Trophoblast cell (in vitro differentiated cells and primary cell): ENCODE measurements around the gene C4orf36.
A peak's percentile ranks its signal among the peaks of the same experiment; 100 is the strongest.

Experiments
- DNase-seq, 2 donors: peaks; one replicate each; pipeline ENCODE4 v3.0.0-alpha.2; 2016
- H2AFZ ChIP-seq: 2 replicates; pipeline ENCODE4 v1.6.1; 2013; ENCODE audit warnings: low read length, moderate library complexity, mild to moderate bottlenecking; ENCODE audit not compliant: insufficient read depth, poor library complexity
- H2AK5ac ChIP-seq: 2 replicates; pipeline ENCODE4 v1.6.1; 2013; ENCODE audit warnings: mild to moderate bottlenecking, low read length
- H2BK120ac ChIP-seq: 2 replicates; pipeline ENCODE4 v1.6.1; 2013; ENCODE audit warnings: low read length, mild to moderate bottlenecking, moderate library complexity; ENCODE audit not compliant: insufficient read depth, poor library complexity
- H2BK12ac ChIP-seq: 2 replicates; pipeline ENCODE4 v1.6.1; 2013; ENCODE audit warnings: mild to moderate bottlenecking, low read length, moderate library complexity
- H2BK5ac ChIP-seq: 2 replicates; pipeline ENCODE4 v1.6.1; 2013; ENCODE audit warnings: low read length, low read depth, moderate library complexity, mild to moderate bottlenecking; ENCODE audit not compliant: poor library complexity
- H3K14ac ChIP-seq: 2 replicates; pipeline ENCODE4 v1.6.1; 2013; ENCODE audit warnings: mild to moderate bottlenecking, low read length
- H3K18ac ChIP-seq: 2 replicates; pipeline ENCODE4 v1.6.1; 2013; ENCODE audit warnings: mild to moderate bottlenecking, low read length
- H3K23ac ChIP-seq: 2 replicates; pipeline ENCODE4 v1.6.1; 2013; ENCODE audit warnings: low read length
- H3K27ac ChIP-seq: 2 replicates; pipeline ENCODE4 v1.5.1; 2013; ENCODE audit warnings: low read depth, mild to moderate bottlenecking, inconsistent platforms, low read length, moderate library complexity
- H3K27me3 ChIP-seq: 2 replicates; pipeline ENCODE4 v1.6.1; 2013; ENCODE audit warnings: inconsistent platforms, mild to moderate bottlenecking, low read length, moderate library complexity; ENCODE audit not compliant: insufficient read depth
- H3K36me3 ChIP-seq, 2 experiments: 1 replicate in 1 of 2; 2 replicates in 1 of 2; pipeline ENCODE4 v1.6.1; 2013; ENCODE audit warnings: low read length in 2 of 2, mild to moderate bottlenecking in 2 of 2, moderate library complexity in 1 of 2; ENCODE audit not compliant: insufficient read depth in 2 of 2, control insufficient read depth in 1 of 2
- H3K4ac ChIP-seq: 2 replicates; pipeline ENCODE4 v1.6.1; 2013; ENCODE audit warnings: low read depth, mild to moderate bottlenecking, low read length, moderate library complexity
- H3K4me1 ChIP-seq, 2 experiments: 1 replicate in 1 of 2; 2 replicates in 1 of 2; pipeline ENCODE4 v1.6.1; 2013; ENCODE audit warnings: low read length in 2 of 2, mild to moderate bottlenecking in 2 of 2, moderate library complexity in 1 of 2; ENCODE audit not compliant: insufficient read depth in 2 of 2, control insufficient read depth in 1 of 2
- H3K4me2 ChIP-seq: 2 replicates; pipeline ENCODE4 v1.6.1; 2013; ENCODE audit warnings: inconsistent platforms, mild to moderate bottlenecking, low read length, moderate library complexity
- H3K4me3 ChIP-seq: 2 replicates; pipeline ENCODE4 v1.5.1; 2013; ENCODE audit warnings: mild to moderate bottlenecking, low read depth, low read length, inconsistent platforms
- H3K79me1 ChIP-seq: one replicate; pipeline ENCODE4 v1.6.1; 2013; ENCODE audit warnings: low read length
- H3K79me2 ChIP-seq: 2 replicates; pipeline ENCODE4 v1.6.1; 2013; ENCODE audit warnings: low read length, mild to moderate bottlenecking; ENCODE audit not compliant: control insufficient read depth, insufficient read depth, poor library complexity
- H3K9ac ChIP-seq: 2 replicates; pipeline ENCODE4 v1.6.1; 2013; ENCODE audit warnings: mild to moderate bottlenecking, low read length
- H3K9me3 ChIP-seq: 2 replicates; pipeline ENCODE4 v1.6.1; 2013; ENCODE audit warnings: low read depth, mild to moderate bottlenecking, control low read depth, inconsistent platforms, low read length; ENCODE audit not compliant: insufficient read depth
- H4K12ac ChIP-seq: 2 replicates; pipeline ENCODE4 v1.6.1; 2013; ENCODE audit warnings: low read depth, mild to moderate bottlenecking, low read length, moderate library complexity
- H4K8ac ChIP-seq: 2 replicates; pipeline ENCODE4 v1.6.1; 2013; ENCODE audit warnings: low read depth, mild to moderate bottlenecking, low read length, moderate library complexity
- H4K91ac ChIP-seq: one replicate; pipeline ENCODE4 v1.6.1; 2013; ENCODE audit warnings: low read depth, mild to moderate bottlenecking, low read length, moderate library complexity
- WGBS: extraction: QIAGEN DNeasy Blood & Tissue Kit; methylation state at CpG from one replicate; pipeline ENCODE4 v1.1.7; 2013; ENCODE audit warnings: missing lambda C conversion rate; ENCODE audit not compliant: insufficient read length, insufficient coverage; ENCODE audit errors: extremely low coverage; 5-methylcytosine and 5-hydroxymethylcytosine counted together

Gene C4orf36

DNA sequence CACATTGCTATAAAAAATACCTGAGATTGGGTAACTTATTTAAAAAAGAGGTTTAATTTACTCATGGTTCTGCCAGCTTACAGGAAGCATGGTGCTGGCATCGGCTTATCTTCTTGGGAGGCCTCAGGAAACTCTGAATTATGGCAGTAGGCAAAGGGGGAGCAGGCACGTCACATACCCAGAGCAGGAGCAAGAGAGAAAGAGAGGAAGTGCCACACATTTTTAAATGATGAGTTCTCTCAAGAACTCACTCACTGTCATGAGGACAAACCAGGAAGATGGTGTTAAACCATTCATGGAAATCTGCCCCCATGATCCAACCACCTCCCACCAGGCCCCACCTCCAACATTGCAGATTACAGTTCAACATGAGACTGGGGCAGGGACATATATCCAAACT, 32.6 kb upstream of the C4orf36 start:
- Histone ChIP-seq H3K27ac (no peak overlapping the region), H3K18ac (no peak overlapping the region), H3K4me2 (no peak overlapping the region), H3K23ac (no peak overlapping the region), H2AK5ac (no peak overlapping the region), H2BK5ac (no peak overlapping the region), H3K79me1 (peaks cover 12% of the 10 kb centered on the region), H2BK12ac (peak overlapping the region; percentile 75), H3K27me3 (no peaks in the 10 kb centered on the region), H3K4ac (no peak overlapping the region), H3K4me3 (no peak overlapping the region), H3K4me1 (peaks cover 10 to 19% of the 10 kb centered on the region in 2 experiments), H2BK120ac (peak overlapping the region; percentile 46), H3K9me3 (no peaks in the 10 kb centered on the region), H4K91ac (peak overlapping the region; percentile 48), H3K36me3 (no peaks in the 10 kb centered on the region), H3K79me2 (peaks cover 2% of the 10 kb centered on the region), H4K8ac (peak overlapping the region; percentile 2), H4K12ac (no peak overlapping the region), H3K14ac (no peak overlapping the region), H2AFZ (no peak overlapping the region), H3K9ac (no peak overlapping the region)
- DNase-seq, result peak; percentile 85 to 90
- WGBS, result no CpG with 5 or more reads among the region's 2 CpGs

DNA sequence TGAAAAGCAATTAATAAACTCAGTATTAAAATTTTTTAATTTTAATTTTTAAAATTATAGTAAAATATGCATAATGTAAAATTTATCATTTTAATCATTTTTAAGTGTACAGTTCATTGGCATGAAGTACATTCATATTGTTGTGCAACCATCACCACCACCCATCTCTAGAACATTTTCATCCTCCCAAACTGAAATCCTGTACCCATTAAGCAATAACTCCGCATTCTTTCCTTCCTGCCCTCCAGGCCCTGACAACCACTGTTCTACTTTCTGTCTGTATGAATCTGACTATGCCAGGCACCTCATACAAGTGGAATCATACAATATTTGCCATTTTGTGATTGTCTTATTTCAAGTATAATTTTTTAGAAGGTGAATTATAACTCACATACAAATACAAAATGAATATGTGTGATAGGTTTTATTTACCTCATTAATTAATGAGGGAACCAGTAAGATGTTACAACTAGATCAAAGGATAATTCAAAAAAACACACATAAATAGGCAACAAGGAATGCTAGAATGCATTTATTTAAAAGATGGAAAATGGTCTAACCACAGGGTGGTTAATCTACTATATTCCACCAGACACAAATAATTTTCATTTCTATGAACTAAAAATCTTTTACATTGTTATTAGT, 29.5 kb upstream of the C4orf36 start:
- H3K9ac ChIP-seq, result no peak overlapping the region
- H3K36me3 ChIP-seq, result no peaks in the 10 kb centered on the region
- WGBS, result no CpG with 5 or more reads among the region's 1 CpG
- H3K9me3 ChIP-seq, result no peaks in the 10 kb centered on the region
- H4K12ac ChIP-seq, result no peak overlapping the region
- no peak overlapping the region for H3K18ac ChIP-seq
- no peak overlapping the region for H3K27ac ChIP-seq
- H2AK5ac ChIP-seq, result no peak overlapping the region
- no peak overlapping the region for H3K4me2 ChIP-seq
- H3K27me3 ChIP-seq, result no peaks in the 10 kb centered on the region
- peak; percentile 73 to 92 for DNase-seq
- H3K79me1 ChIP-seq, result peaks cover 8% of the 10 kb centered on the region
- peaks cover 10% of the 10 kb centered on the region in 2 experiments for H3K4me1 ChIP-seq
- H2BK5ac ChIP-seq, result no peak overlapping the region
- H2BK12ac ChIP-seq, result no peak overlapping the region
- no peak overlapping the region for H3K14ac ChIP-seq
- no peak overlapping the region for H4K91ac ChIP-seq
- no peak overlapping the region for H2BK120ac ChIP-seq
- H3K23ac ChIP-seq, result no peak overlapping the region
- no peak overlapping the region for H3K4ac ChIP-seq
- no peak overlapping the region for H2AFZ ChIP-seq
- peaks cover 2% of the 10 kb centered on the region for H3K79me2 ChIP-seq
- no peak overlapping the region for H3K4me3 ChIP-seq
- H4K8ac ChIP-seq, result no peak overlapping the region

DNA sequence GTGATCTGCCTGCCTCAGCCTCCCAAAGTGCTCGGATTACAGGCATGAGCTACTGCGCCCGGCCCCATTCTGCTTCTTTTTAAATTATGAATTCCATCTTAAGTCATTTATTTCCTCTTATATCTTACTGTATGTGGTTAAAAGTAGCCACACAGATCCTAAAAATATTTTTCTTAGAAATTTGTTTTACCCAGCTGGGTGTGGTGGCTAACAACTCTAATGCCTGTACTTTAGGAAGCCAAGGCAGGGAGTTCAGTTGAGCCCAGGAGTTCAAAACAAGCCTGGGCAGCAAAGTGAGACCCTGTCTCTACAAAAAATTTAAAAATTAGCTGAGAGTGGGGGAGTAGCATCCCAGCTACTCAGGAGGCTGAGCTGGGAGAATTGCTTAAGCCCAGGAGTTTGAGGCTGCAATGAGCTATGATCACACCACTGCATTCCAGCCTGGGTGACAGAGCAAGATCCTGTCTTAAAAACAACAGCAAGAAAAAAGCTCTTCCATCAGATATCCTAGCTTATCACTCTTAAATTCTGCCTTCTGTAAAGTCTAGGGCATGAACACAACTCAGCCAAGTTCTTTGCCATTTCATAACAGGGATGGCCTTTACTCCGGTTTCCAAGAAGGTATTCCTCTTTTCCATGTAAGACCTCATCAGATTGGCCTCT, 27.5 kb upstream of the C4orf36 start:
- Histone ChIP-seq H3K27me3 (no peaks in the 10 kb centered on the region), H3K4me1 (peaks cover 2 to 3% of the 10 kb centered on the region in 2 experiments), H3K36me3 (no peaks in the 10 kb centered on the region), H3K27ac (no peak overlapping the region), H2AFZ (no peak overlapping the region), H3K79me1 (peaks cover 1% of the 10 kb centered on the region), H3K4me3 (no peak overlapping the region), H3K18ac (no peak overlapping the region), H2BK5ac (no peak overlapping the region), H3K79me2 (peaks cover 2% of the 10 kb centered on the region), H2AK5ac (no peak overlapping the region), H2BK12ac (no peak overlapping the region), H3K4me2 (no peak overlapping the region), H4K91ac (no peak overlapping the region), H4K8ac (no peak overlapping the region), H3K9me3 (no peaks in the 10 kb centered on the region), H3K14ac (no peak overlapping the region), H3K4ac (no peak overlapping the region), H3K9ac (no peak overlapping the region), H3K23ac (no peak overlapping the region), H4K12ac (no peak overlapping the region), H2BK120ac (no peak overlapping the region)
- WGBS, result no CpG with 5 or more reads among the region's 4 CpGs
- DNase-seq, result peak; percentile 57 to 89

DNA sequence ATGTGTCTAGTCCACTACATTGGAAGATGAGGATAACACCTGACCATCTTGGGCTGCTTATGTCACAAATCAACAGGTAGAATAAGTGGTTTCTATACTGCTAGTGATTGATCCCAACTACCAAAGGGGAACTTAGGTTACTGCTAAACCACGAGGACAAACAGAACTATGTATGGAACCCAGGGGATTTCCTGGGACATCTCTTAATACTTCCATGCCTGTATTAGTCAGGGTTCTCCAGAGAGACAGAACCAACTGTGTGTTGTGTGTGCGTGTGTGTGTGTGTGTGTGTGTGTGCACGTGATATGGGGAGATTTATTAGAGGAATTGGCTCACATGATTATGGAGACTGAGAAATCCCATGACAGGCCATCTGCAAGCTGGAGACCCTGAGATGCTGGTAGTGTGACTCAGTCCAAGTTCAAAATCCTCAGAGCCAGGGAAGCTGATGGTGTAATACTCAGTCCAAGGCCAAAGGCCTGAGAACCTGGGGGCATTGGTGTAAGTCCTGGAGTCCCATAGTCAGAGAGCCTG, 26.4 kb upstream of the C4orf36 start:
- H3K4me3 ChIP-seq, result no peak overlapping the region
- H2AFZ ChIP-seq, result no peak overlapping the region
- no peak overlapping the region for H3K9ac ChIP-seq
- peak; percentile 97 to 99 for DNase-seq
- H4K12ac ChIP-seq, result no peak overlapping the region
- no peak overlapping the region for H2BK120ac ChIP-seq
- H3K27ac ChIP-seq, result no peak overlapping the region
- no peaks in the 10 kb centered on the region for H3K36me3 ChIP-seq
- no peak overlapping the region for H3K4ac ChIP-seq
- no peak overlapping the region for H2BK12ac ChIP-seq
- no peaks in the 10 kb centered on the region for H3K27me3 ChIP-seq
- H3K9me3 ChIP-seq, result no peaks in the 10 kb centered on the region
- H2AK5ac ChIP-seq, result peak overlapping the region; percentile 40
- no peak overlapping the region for H3K4me2 ChIP-seq
- H3K4me1 ChIP-seq, result peaks cover 2 to 3% of the 10 kb centered on the region in 2 experiments
- H4K8ac ChIP-seq, result no peak overlapping the region
- H3K79me2 ChIP-seq, result peaks cover 2% of the 10 kb centered on the region
- peak overlapping the region; percentile 42 for H4K91ac ChIP-seq
- no peak overlapping the region for H3K14ac ChIP-seq
- H3K23ac ChIP-seq, result no peak overlapping the region
- peaks cover 1% of the 10 kb centered on the region for H3K79me1 ChIP-seq
- no peak overlapping the region for H2BK5ac ChIP-seq
- peak overlapping the region; percentile 47 for H3K18ac ChIP-seq
- no CpG with 5 or more reads among the region's 3 CpGs for WGBS
